GM21737 (cell line): Measurements from ENCODE around the gene TMEM52.

Source experiments
- ATAC-seq: cut with Tn5 transposase; IDR thresholded peaks from one replicate; pipeline ENCODE4 v1.9.1; 2021; ENCODE audit warnings: mild to moderate bottlenecking, moderate library complexity; ENCODE audit not compliant: unreplicated experiment

TMEM52 gene

GRCh38 chr1:1928231-1929101 is 9.4 kb upstream of the TMEM52 start:
- ATAC-seq = no peak

GRCh38 chr1:1927751-1928150 is 8.7 kb upstream of the TMEM52 start:
- ATAC-seq = no peak

GRCh38 chr1:1926886-1927660 is 8.0 kb upstream of the TMEM52 start:
- ATAC-seq = no peak

GRCh38 chr1:1926346-1926811 is 7.3 kb upstream of the TMEM52 start:
- no peak for ATAC-seq

GRCh38 chr1:1925437-1926345 is 6.6 kb upstream of the TMEM52 start:
- no peak for ATAC-seq

GRCh38 chr1:1924849-1925248 is 5.8 kb upstream of the TMEM52 start:
- ATAC-seq = no peak

- no peak for ATAC-seq
Measured at GRCh38 chr1:1924386-1924785, 5.3 kb upstream of the TMEM52 start.

- ATAC-seq = no peak
Measured at GRCh38 chr1:1922956-1923833, 4.1 kb upstream of the TMEM52 start.

GRCh38 chr1:1922702-1922955 is 3.5 kb upstream of the TMEM52 start:
- no peak for ATAC-seq

GRCh38 chr1:1921901-1922701 is 3.0 kb upstream of the TMEM52 start:
- ATAC-seq = no peak

- no peak for ATAC-seq
Measured at GRCh38 chr1:1921459-1921862, 2.4 kb upstream of the TMEM52 start.

GRCh38 chr1:1920608-1921458 is 1.8 kb upstream of the TMEM52 start:
- no peak for ATAC-seq

GRCh38 chr1:1920057-1920607 is 1.1 kb upstream of the TMEM52 start:
- no peak for ATAC-seq

- ATAC-seq = peak; percentile 63
Measured at GRCh38 chr1:1919304-1920056, 401 bp upstream of the TMEM52 start.

GRCh38 chr1:1917995-1918900 is 831 bp downstream of the TMEM52 start:
- no peak for ATAC-seq

GRCh38 chr1:1917304-1917976 is 1.6 kb downstream of the TMEM52 start:
- ATAC-seq = no peak
